ENCODE measurements around the gene ELANE.

- peak; percentile 67; the same call in 1 of the 2 replicates for TF ChIP-seq POLR2A (conservative IDR thresholded peaks at IDR 0.05)
- TF ChIP-seq, protein P1, sequence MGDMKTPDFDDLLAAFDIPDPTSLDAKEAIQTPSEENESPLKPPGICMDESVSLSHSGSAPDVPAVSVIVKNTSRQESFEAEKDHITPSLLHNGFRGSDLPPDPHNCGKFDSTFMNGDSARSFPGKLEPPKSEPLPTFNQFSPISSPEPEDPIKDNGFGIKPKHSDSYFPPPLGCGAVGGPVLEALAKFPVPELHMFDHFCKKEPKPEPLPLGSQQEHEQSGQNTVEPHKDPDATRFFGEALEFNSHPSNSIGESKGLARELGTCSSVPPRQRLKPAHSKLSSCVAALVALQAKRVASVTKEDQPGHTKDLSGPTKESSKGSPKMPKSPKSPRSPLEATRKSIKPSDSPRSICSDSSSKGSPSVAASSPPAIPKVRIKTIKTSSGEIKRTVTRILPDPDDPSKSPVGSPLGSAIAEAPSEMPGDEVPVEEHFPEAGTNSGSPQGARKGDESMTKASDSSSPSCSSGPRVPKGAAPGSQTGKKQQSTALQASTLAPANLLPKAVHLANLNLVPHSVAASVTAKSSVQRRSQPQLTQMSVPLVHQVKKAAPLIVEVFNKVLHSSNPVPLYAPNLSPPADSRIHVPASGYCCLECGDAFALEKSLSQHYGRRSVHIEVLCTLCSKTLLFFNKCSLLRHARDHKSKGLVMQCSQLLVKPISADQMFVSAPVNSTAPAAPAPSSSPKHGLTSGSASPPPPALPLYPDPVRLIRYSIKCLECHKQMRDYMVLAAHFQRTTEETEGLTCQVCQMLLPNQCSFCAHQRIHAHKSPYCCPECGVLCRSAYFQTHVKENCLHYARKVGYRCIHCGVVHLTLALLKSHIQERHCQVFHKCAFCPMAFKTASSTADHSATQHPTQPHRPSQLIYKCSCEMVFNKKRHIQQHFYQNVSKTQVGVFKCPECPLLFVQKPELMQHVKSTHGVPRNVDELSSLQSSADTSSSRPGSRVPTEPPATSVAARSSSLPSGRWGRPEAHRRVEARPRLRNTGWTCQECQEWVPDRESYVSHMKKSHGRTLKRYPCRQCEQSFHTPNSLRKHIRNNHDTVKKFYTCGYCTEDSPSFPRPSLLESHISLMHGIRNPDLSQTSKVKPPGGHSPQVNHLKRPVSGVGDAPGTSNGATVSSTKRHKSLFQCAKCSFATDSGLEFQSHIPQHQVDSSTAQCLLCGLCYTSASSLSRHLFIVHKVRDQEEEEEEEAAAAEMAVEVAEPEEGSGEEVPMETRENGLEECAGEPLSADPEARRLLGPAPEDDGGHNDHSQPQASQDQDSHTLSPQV (IDR thresholded peaks at IDR 0.05) = no peak
- TF ChIP-seq ARID1B (IDR thresholded peaks at IDR 0.05) = no peak
- no peak for TF ChIP-seq ZFP36 (IDR thresholded peaks at IDR 0.05; ENCODE audit: low read depth, low read length, partially characterized antibody)
- no peak for TF ChIP-seq GATA2 (CRISPR knock-in tag; IDR thresholded peaks at IDR 0.05)
- TF ChIP-seq CHD4 (IDR thresholded peaks at IDR 0.05; ENCODE audit: insufficient read depth, insufficient replicate concordance, low read depth, low read length, poor library complexity, severe bottlenecking) = no peak
- TF ChIP-seq SUPT5H (IDR thresholded peaks at IDR 0.05) = no peak; the same call in 1 of the 2 replicates
- TF ChIP-seq CTCF (IDR thresholded peaks at IDR 0.05 in 2 of 3, conservative IDR thresholded peaks at IDR 0.05 in 1 of 3; ENCODE audit: insufficient read depth in 2 of 3, low read depth in 1 of 3, low read length in 3 of 3) = no peak
Measured at GRCh38 chr19:811506-812048, 40.5 kb upstream of the ELANE start.
